GM23338 (cell line): ENCODE data around the gene BTRC. TPM values are rescaled to one million over a fixed set of nuclear protein-coding genes. Genes with fewer than 3 reads are reported as not detected.

Source experiments
- ATAC-seq: fragments of 200-7000 bp; cut with Tn5 transposase; 3 replicates; pipeline ENCODE4 v1.9.1; 2020
- DNase-seq: peaks from one replicate; pipeline ENCODE4 v3.0.0-alpha.2; 2015; ENCODE audit warnings: low spot score
- H2AFZ ChIP-seq: fragments of 200-600 bp; sonication (generic); 2 replicates; pipeline ENCODE4 v1.8.0; 2016; ENCODE audit warnings: antibody characterized with exemption, mild to moderate bottlenecking, moderate library complexity
- H3F3A ChIP-seq: fragments of 200-600 bp; sonication (generic); replicated peaks from 2 replicates; pipeline ENCODE4 v1.8.0; 2017; ENCODE audit warnings: antibody characterized with exemption, mixed run types, low read depth
- H3K27ac ChIP-seq: fragments of 200-600 bp; sonication (generic); 2 replicates; pipeline ENCODE4 v1.6.1; 2016; ENCODE audit warnings: low read depth
- H3K27me3 ChIP-seq: fragments of 200-600 bp; sonication (generic); 2 replicates; pipeline ENCODE4 v1.8.0; 2016; ENCODE audit warnings: mild to moderate bottlenecking, mixed run types, moderate library complexity; ENCODE audit not compliant: insufficient read depth
- H3K36me3 ChIP-seq: fragments of 200-600 bp; sonication (generic); 2 replicates; pipeline ENCODE4 v1.8.0; 2016; ENCODE audit warnings: mild to moderate bottlenecking; ENCODE audit not compliant: insufficient read depth
- H3K4me1 ChIP-seq: fragments of 200-600 bp; sonication (generic); 2 replicates; pipeline ENCODE4 v1.8.0; 2016; ENCODE audit warnings: mild to moderate bottlenecking, moderate library complexity; ENCODE audit not compliant: insufficient read depth
- H3K4me2 ChIP-seq: fragments of 200-600 bp; sonication (generic); 2 replicates; pipeline ENCODE4 v1.7.1; 2017; ENCODE audit warnings: mixed run types
- H3K4me3 ChIP-seq: fragments of 200-600 bp; sonication (generic); 2 replicates; pipeline ENCODE4 v1.6.1; 2016; ENCODE audit warnings: mixed run types
- H3K79me2 ChIP-seq: fragments of 200-600 bp; sonication (generic); replicated peaks from 2 replicates; pipeline ENCODE4 v1.8.0; 2017; ENCODE audit warnings: mild to moderate bottlenecking; ENCODE audit not compliant: insufficient read depth
- H3K9me2 ChIP-seq: fragments of 200-600 bp; sonication (generic); 2 replicates; pipeline ENCODE4 v1.8.0; 2017; ENCODE audit not compliant: insufficient read depth
- H4K20me1 ChIP-seq: fragments of 200-600 bp; sonication (generic); replicated peaks from 2 replicates; pipeline ENCODE4 v1.8.0; 2017; ENCODE audit warnings: mild to moderate bottlenecking; ENCODE audit not compliant: insufficient read depth
- H3K27ac Mint-ChIP-seq: 2 replicates; pipeline ENCODE4 v1.8.0; 2020; ENCODE audit warnings: inconsistent platforms, mild to moderate bottlenecking, moderate library complexity, mixed read lengths
- H3K27me3 Mint-ChIP-seq: 3 replicates; pipeline ENCODE4 v1.8.0; 2022; ENCODE audit warnings: low read depth, mild to moderate bottlenecking, moderate library complexity, mixed read lengths, inconsistent platforms; ENCODE audit not compliant: insufficient read depth, poor library complexity
- H3K36me3 Mint-ChIP-seq: 3 replicates; pipeline ENCODE4 v1.8.0; 2021; ENCODE audit warnings: low read depth, mild to moderate bottlenecking, inconsistent platforms, moderate library complexity, mixed read lengths
- H3K4me1 Mint-ChIP-seq: 3 replicates; pipeline ENCODE4 v1.8.0; 2020; ENCODE audit warnings: mild to moderate bottlenecking, inconsistent platforms, mixed read lengths
- H3K4me3 Mint-ChIP-seq: 3 replicates; pipeline ENCODE4 v1.8.0; 2021; ENCODE audit warnings: moderate library complexity, mild to moderate bottlenecking, inconsistent platforms, mixed read lengths
- H3K9me3 Mint-ChIP-seq: 3 replicates; pipeline ENCODE4 v1.8.0; 2020; ENCODE audit warnings: moderate library complexity, mild to moderate bottlenecking, inconsistent platforms, mixed read lengths
- CREB1 ChIP-seq: fragments of 250-450 bp; sonication (Bioruptor Pico); IDR thresholded peaks from 2 replicates; pipeline ENCODE4 v1.5.0; 2020; ENCODE audit warnings: low read depth, mild to moderate bottlenecking, moderate library complexity
- CTCF ChIP-seq, 2 experiments: fragments of 200-600 bp in 1 of 2; sonication (generic) in 1 of 2; conservative IDR thresholded peaks; 2 replicates each; pipeline versions ENCODE4 v1.5.1 to v1.6.1; 2016 to 2017; ENCODE audit warnings: antibody characterized with exemption in 2 of 2, low read depth in 2 of 2, mild to moderate bottlenecking in 2 of 2, moderate library complexity in 1 of 2
- EZH2 ChIP-seq: fragments of 200-600 bp; sonication (generic); IDR thresholded peaks from one replicate; pipeline ENCODE4 v1.8.0; 2017; ENCODE audit warnings: antibody characterized with exemption, mild to moderate bottlenecking, low read depth; ENCODE audit not compliant: unreplicated experiment
- EZH2phosphoT487 ChIP-seq: fragments of 200-600 bp; sonication (generic); IDR thresholded peaks from one replicate; pipeline ENCODE4 v1.8.1; 2018; ENCODE audit warnings: antibody characterized with exemption; ENCODE audit not compliant: unreplicated experiment
- JUNB ChIP-seq: IDR thresholded peaks from one replicate; pipeline ENCODE4 v1.6.1; 2016; ENCODE audit warnings: antibody characterized with exemption; ENCODE audit not compliant: unreplicated experiment
- NANOG ChIP-seq: IDR thresholded peaks from 2 replicates; pipeline ENCODE4 v1.6.1; 2016; ENCODE audit warnings: antibody characterized with exemption, borderline replicate concordance
- POLR2AphosphoS5 ChIP-seq: IDR thresholded peaks from 2 replicates; pipeline ENCODE4 v1.6.1; 2016; ENCODE audit warnings: antibody characterized with exemption, low read depth
- STAT1 ChIP-seq: IDR thresholded peaks from one replicate; pipeline ENCODE4 v1.6.1; 2016; ENCODE audit warnings: antibody characterized with exemption; ENCODE audit not compliant: unreplicated experiment
- ZNF114 ChIP-seq: fragments of 250-450 bp; sonication (Bioruptor Pico); IDR thresholded peaks from 2 replicates; pipeline ENCODE4 v1.5.0; 2020; ENCODE audit warnings: mild to moderate bottlenecking, moderate library complexity
- ZNF331 ChIP-seq: fragments of 250-450 bp; sonication (Bioruptor Pico); IDR thresholded peaks from 2 replicates; pipeline ENCODE4 v1.5.0; 2020; ENCODE audit warnings: low read depth, mild to moderate bottlenecking, moderate library complexity
- ZNF462 ChIP-seq: fragments of 250-450 bp; sonication (Bioruptor Pico); IDR thresholded peaks from 2 replicates; pipeline ENCODE4 v1.5.0; 2020; ENCODE audit warnings: mild to moderate bottlenecking, moderate library complexity
- polyA plus RNA-seq: library from polyadenylated mRNA; unstranded; fragments of >200 nt; fragmentation: Nextera tagmentation; extraction: Ambion mirVana; gene quantifications from 2 replicates; pipeline ENCODE4 v1.2.1, GENCODE V29; 2016
- total RNA-seq: library from RNA; depleted of rRNA; stranded (reverse); fragments of >200 nt; shearing (Covaris generic); gene quantifications from 2 replicates; pipeline ENCODE4 v1.2.3, GENCODE V29; 2014
- TF ChIP-seq, protein P1 (sequence below): IDR thresholded peaks from 2 replicates; pipeline ENCODE4 v1.6.1; 2016; ENCODE audit warnings: antibody characterized with exemption
- TF ChIP-seq, protein P2 (sequence below): IDR thresholded peaks from one replicate; pipeline ENCODE4 v1.6.1; 2018; ENCODE audit warnings: antibody characterized with exemption; ENCODE audit not compliant: unreplicated experiment

Gene BTRC
- total and polyA plus RNA-seq, 2 experiments from 2014 or later, result 10.0 to 17.5 TPM

DNA sequence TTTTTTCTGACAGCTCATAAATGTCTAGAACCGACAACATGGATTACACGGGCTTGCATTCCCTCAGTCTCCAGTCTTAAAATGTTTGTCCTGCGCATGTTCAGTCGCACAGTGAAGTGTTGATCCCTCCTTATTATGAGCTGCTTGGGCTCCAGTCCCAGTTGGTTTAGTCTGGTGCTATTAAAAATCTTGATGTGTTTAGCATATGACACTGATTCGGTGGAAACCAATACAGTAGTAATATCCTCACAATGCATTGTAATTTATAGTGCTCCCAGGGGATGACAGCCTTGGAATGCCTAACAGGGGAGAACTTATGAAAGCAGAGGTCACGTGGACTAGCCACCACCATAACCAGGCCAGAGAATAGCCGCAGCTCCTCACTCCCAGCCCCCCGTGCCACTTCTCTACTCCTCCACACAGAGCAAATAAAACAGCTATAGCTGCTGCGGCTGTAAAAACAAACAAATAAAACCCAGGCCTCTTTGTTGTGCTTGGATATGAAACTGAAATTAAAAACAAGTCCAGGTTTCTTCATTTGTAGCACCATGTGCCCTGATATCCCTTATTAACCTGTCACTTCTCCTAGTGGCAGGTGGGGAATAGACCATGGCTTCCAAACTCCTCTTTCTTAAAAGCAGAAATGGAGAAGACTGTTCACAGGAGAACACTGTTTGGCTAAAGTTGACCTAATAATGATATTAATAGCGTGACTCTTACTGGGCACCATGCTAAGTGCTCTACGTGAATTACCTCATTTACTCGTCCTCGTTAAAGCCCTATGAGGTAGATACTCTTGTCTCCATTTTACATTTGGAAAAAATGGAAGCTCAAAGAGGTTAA is 241.8 kb downstream of the BTRC start:
- Mint-ChIP-seq H3K9me3 (no peaks in the 10 kb centered on the region; the same call in 2 of the 3 replicates), H3K27ac (no peak overlapping the region), H3K27me3 (peaks cover 5% of the 10 kb centered on the region), H3K4me3 (no peak overlapping the region), H3K36me3 (no peaks in the 10 kb centered on the region), H3K4me1 (peaks cover 9% of the 10 kb centered on the region; the same call in 2 of the 3 replicates)
- H3K27ac ChIP-seq, result no peak overlapping the region
- H4K20me1 ChIP-seq, result no peaks in the 10 kb centered on the region
- H2AFZ ChIP-seq, result no peak overlapping the region
- TF ChIP-seq, protein P1, sequence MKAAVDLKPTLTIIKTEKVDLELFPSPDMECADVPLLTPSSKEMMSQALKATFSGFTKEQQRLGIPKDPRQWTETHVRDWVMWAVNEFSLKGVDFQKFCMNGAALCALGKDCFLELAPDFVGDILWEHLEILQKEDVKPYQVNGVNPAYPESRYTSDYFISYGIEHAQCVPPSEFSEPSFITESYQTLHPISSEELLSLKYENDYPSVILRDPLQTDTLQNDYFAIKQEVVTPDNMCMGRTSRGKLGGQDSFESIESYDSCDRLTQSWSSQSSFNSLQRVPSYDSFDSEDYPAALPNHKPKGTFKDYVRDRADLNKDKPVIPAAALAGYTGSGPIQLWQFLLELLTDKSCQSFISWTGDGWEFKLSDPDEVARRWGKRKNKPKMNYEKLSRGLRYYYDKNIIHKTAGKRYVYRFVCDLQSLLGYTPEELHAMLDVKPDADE, result no peak
- TF ChIP-seq ZNF331 (no peak), EZH2 (no peak), STAT1 (no peak), CTCF (conservative IDR thresholded peaks at IDR 0.05; ENCODE audit: low read depth in 2 of 2) (no peak), POLR2AphosphoS5 (no peak), CREB1 (CRISPR knock-in tag) (no peak), JUNB (no peak), ZNF462 (CRISPR knock-in tag) (no peak), EZH2phosphoT487 (no peak), NANOG (no peak), ZNF114 (CRISPR knock-in tag) (no peak)
- TF ChIP-seq, protein P2, sequence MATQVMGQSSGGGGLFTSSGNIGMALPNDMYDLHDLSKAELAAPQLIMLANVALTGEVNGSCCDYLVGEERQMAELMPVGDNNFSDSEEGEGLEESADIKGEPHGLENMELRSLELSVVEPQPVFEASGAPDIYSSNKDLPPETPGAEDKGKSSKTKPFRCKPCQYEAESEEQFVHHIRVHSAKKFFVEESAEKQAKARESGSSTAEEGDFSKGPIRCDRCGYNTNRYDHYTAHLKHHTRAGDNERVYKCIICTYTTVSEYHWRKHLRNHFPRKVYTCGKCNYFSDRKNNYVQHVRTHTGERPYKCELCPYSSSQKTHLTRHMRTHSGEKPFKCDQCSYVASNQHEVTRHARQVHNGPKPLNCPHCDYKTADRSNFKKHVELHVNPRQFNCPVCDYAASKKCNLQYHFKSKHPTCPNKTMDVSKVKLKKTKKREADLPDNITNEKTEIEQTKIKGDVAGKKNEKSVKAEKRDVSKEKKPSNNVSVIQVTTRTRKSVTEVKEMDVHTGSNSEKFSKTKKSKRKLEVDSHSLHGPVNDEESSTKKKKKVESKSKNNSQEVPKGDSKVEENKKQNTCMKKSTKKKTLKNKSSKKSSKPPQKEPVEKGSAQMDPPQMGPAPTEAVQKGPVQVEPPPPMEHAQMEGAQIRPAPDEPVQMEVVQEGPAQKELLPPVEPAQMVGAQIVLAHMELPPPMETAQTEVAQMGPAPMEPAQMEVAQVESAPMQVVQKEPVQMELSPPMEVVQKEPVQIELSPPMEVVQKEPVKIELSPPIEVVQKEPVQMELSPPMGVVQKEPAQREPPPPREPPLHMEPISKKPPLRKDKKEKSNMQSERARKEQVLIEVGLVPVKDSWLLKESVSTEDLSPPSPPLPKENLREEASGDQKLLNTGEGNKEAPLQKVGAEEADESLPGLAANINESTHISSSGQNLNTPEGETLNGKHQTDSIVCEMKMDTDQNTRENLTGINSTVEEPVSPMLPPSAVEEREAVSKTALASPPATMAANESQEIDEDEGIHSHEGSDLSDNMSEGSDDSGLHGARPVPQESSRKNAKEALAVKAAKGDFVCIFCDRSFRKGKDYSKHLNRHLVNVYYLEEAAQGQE, result no peak
- H3K4me3 ChIP-seq, result no peak overlapping the region
- no peaks in the 10 kb centered on the region for H3K4me1 ChIP-seq
- no peaks in the 10 kb centered on the region for H3K9me2 ChIP-seq
- no peaks in the 10 kb centered on the region for H3F3A ChIP-seq
- ATAC-seq (no peak), DNase-seq (no peak)
- no peaks in the 10 kb centered on the region for H3K36me3 ChIP-seq
- H3K27me3 ChIP-seq, result no peaks in the 10 kb centered on the region
- H3K4me2 ChIP-seq, result no peak overlapping the region
- H3K79me2 ChIP-seq, result no peaks in the 10 kb centered on the region
